ENCODE results near the gene SDHD. TPM values are rescaled to one million over a fixed set of nuclear protein-coding genes. Genes with fewer than 3 reads are reported as not detected.
A peak's percentile ranks its signal among the peaks of the same experiment; 100 is the strongest.

Gene SDHD
- polyA plus RNA-seq, 3 donors: 60.4 to 270 (median 270) TPM

- Histone ChIP-seq H3K9ac (ENCODE audit: insufficient read depth, low read length, poor library complexity, severe bottlenecking) (no peak overlapping the region), H3K4me2 (replicated peaks; ENCODE audit: extremely low read depth, low read length, poor library complexity, severe bottlenecking) (no peak overlapping the region), H3K36me3 (replicated peaks in 1 of 2; ENCODE audit: control insufficient read depth in 1 of 2, insufficient read depth in 2 of 2, low read length in 2 of 2) (peaks cover 47 to 88% of the 10 kb centered on the region in 2 donors), H4K20me1 (ENCODE audit: insufficient read depth, low read length) (no peaks in the 10 kb centered on the region), H3K27ac (ENCODE audit: low read depth in 1 of 2, low read length in 2 of 2) (no peak overlapping the region), H3K9me3 (replicated peaks in 1 of 2; ENCODE audit: control insufficient read depth in 1 of 2, insufficient read depth in 1 of 2, low read length in 2 of 2) (no peaks in the 10 kb centered on the region), H2AFZ (ENCODE audit: insufficient read depth, low read depth, low read length, poor library complexity, severe bottlenecking) (no peak overlapping the region), H3K4me1 (ENCODE audit: control insufficient read depth in 1 of 2, insufficient read depth in 2 of 2, low read length in 2 of 2) (no peaks in the 10 kb centered on the region), H3K79me2 (ENCODE audit: insufficient read depth, low read length) (no peaks in the 10 kb centered on the region), H3K4me3 (replicated peaks in 1 of 3; ENCODE audit: low read depth in 2 of 3, low read length in 3 of 3) (no peak overlapping the region), H3K27me3 (ENCODE audit: control insufficient read depth in 2 of 2, insufficient read depth in 2 of 2, low read length in 2 of 2) (no peaks in the 10 kb centered on the region)
- Mint-ChIP-seq H3K4me1 (no peaks in the 10 kb centered on the region), H3K36me3 (peaks cover 64 to 80% of the 10 kb centered on the region in 2 donors), H3K4me3 (no peak overlapping the region), H3K27ac (no peak overlapping the region), H3K9me3 (peaks cover 0 to 4% (median 0%) of the 10 kb centered on the region in 7 donors), H3K27me3 (ENCODE audit: low read depth in 3 of 3) (no peaks in the 10 kb centered on the region)
- intact Hi-C loops (cut with micrococcal nuclease): no loop called here
- no peak for TF ChIP-seq CTCF (IDR thresholded peaks at IDR 0.05)
- 100% methylated on average over 2 of the region's 4 CpGs for WGBS (ENCODE audit: insufficient coverage)
- no peak for DNase-seq
These were observed 29.5 kb upstream of the SDHD start for GRCh38 chr11:112057170-112057569.

- H3K9me3 ChIP-seq (replicated peaks in 1 of 2; ENCODE audit: control insufficient read depth in 1 of 2, insufficient read depth in 1 of 2, low read length in 2 of 2): no peaks in the 10 kb centered on the region
- intact Hi-C loops (cut with micrococcal nuclease): no loop called here
- H3K9ac ChIP-seq (ENCODE audit: insufficient read depth, low read length, poor library complexity, severe bottlenecking): no peak overlapping the region
- no peaks in the 10 kb centered on the region for H3K27me3 Mint-ChIP-seq (ENCODE audit: low read depth in 3 of 3)
- no peak for TF ChIP-seq CTCF (IDR thresholded peaks at IDR 0.05)
- H3K4me1 ChIP-seq (ENCODE audit: control insufficient read depth in 1 of 2, insufficient read depth in 2 of 2, low read length in 2 of 2): no peaks in the 10 kb centered on the region
- H3K36me3 ChIP-seq (replicated peaks in 1 of 2; ENCODE audit: control insufficient read depth in 1 of 2, insufficient read depth in 2 of 2, low read length in 2 of 2): peaks cover 47 to 88% of the 10 kb centered on the region in 2 donors
- no peaks in the 10 kb centered on the region for H3K79me2 ChIP-seq (ENCODE audit: insufficient read depth, low read length)
- no peaks in the 10 kb centered on the region for H4K20me1 ChIP-seq (ENCODE audit: insufficient read depth, low read length)
- H3K4me2 ChIP-seq (replicated peaks; ENCODE audit: extremely low read depth, low read length, poor library complexity, severe bottlenecking): no peak overlapping the region
- H3K4me3 ChIP-seq (replicated peaks in 1 of 3; ENCODE audit: low read depth in 2 of 3, low read length in 3 of 3): no peak overlapping the region
- H2AFZ ChIP-seq (ENCODE audit: insufficient read depth, low read depth, low read length, poor library complexity, severe bottlenecking): no peak overlapping the region
- no peak for DNase-seq
- H3K4me3 Mint-ChIP-seq: no peak overlapping the region
- H3K27me3 ChIP-seq (ENCODE audit: control insufficient read depth in 2 of 2, insufficient read depth in 2 of 2, low read length in 2 of 2): no peaks in the 10 kb centered on the region
- no peaks in the 10 kb centered on the region for H3K4me1 Mint-ChIP-seq
- H3K27ac Mint-ChIP-seq: peak overlapping the region in 1 of 7 donors; percentile 43
- no peak overlapping the region for H3K27ac ChIP-seq (ENCODE audit: low read depth in 1 of 2, low read length in 2 of 2)
- WGBS (ENCODE audit: insufficient coverage): 80% methylated on average over 1 of the region's 1 CpG
- peaks cover 67 to 81% of the 10 kb centered on the region in 2 donors for H3K36me3 Mint-ChIP-seq
- H3K9me3 Mint-ChIP-seq: peaks cover 0 to 4% (median 0%) of the 10 kb centered on the region in 7 donors
These were observed 28.6 kb upstream of the SDHD start for GRCh38 chr11:112058103-112058502.
